ENCODE results near the gene PDE4A.

DNA sequence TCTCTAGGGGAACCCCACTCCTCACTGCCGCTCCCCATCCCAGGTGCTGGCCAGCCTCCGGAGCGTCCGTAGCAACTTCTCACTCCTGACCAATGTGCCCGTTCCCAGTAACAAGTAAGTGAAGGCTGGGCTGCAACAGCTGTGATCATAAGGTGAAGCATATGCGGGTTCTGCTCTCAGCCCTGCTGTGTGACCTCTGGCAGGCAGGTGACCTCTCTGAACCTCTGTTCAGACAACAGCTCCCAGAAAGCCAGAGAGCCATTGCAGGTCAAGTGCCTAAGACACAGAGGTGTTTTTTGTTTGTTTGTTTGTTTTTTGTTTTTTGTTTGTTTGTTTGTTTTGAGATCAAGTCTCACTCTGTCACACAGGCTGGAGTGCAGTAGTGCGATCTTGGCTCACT is 28.7 kb downstream of the PDE4A start:
- TF ChIP-seq POLR2AphosphoS5 (IDR thresholded peaks at IDR 0.05; ENCODE audit: borderline replicate concordance, low read depth, low read length) (no peak), EZH2 (IDR thresholded peaks at IDR 0.05) (no peak), FOXP2 (optimal IDR thresholded peaks at IDR 0.05; ENCODE audit: control extremely low read depth, extremely low read length, insufficient read depth) (no peak)

All from SK-N-MC (cell line).